Muscle of arm (tissue), 12 donors: ENCODE measurements around the gene ACTN4. TPM values are rescaled to one million over a fixed set of nuclear protein-coding genes. Genes with fewer than 3 reads are reported as not detected.

Source experiments
- DNase-seq: peaks from one replicate; pipeline ENCODE4 v3.0.0-alpha.2; 2013
- polyA plus RNA-seq, 12 donors: library from polyadenylated mRNA; unstranded; fragments of 120-200 nt; gene quantifications; one replicate each; pipeline ENCODE4 v1.2.1, GENCODE V29; 2013; ENCODE audit not compliant: insufficient read length in 12 of 12

Gene ACTN4
- polyA plus RNA-seq, 12 donors = 116 to 322 (median 196) TPM

DNA sequence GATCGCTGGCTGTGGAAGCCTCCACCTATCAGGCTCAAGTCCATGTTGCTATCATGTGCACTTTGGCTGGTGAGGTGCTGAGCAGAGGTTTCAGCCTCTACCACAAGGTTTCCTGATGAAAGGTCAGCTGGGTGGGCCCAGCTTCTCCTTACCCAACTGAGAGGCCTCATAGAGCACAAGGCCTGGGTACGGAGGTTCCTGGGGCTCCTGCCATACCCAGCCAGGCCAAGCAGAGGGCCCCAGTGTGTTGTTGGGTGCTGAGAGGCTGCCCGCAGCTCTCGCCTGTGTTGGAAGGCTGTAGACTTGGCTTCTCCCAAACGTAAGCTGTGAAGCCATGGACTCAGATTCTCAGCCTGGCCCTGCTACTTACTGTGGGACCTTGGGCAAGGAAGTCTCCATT lies 28.2 kb downstream of the ACTN4 start:
- no peak for DNase-seq

DNA sequence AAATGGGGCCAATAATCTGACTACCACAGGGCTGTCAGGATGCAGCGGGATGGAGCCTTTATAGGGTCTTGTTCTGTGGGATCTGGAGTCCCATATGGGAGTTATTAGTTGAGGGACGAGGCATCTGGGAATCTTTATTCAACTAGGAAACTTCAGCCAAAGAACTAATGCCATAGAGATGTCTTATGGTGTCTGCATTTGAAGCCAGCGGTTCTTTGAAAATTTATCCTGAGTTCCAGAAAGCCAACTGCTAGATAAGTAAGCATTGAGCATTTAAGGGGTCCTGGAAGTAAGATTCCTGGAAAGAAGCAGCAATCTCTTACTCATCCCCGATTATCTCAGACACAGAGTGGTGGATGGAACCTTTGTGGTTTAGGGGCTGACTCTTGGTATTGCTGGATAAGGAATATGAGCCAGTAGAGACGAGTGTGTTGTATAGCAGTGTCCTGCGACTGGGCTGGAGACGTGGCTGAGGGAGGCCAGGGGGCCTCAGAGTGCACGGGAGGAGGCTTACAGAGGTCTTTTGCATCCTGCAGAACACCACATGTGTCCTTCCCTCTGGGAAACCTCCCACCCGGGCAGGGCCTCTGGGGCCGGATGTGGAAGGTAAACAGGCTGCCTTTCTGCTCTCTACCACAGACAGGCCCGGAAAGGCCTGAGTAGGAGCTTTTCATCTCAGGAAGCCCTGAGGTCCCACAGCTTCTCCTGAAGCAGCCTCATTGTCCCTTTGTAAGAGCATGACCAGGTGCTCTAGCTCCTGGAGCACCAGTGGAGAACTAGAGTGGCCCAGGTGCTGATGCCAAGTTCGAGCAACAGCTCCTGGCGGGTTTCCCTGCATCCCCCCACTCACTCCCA lies 28.8 kb downstream of the ACTN4 start:
- no peak for DNase-seq

DNA sequence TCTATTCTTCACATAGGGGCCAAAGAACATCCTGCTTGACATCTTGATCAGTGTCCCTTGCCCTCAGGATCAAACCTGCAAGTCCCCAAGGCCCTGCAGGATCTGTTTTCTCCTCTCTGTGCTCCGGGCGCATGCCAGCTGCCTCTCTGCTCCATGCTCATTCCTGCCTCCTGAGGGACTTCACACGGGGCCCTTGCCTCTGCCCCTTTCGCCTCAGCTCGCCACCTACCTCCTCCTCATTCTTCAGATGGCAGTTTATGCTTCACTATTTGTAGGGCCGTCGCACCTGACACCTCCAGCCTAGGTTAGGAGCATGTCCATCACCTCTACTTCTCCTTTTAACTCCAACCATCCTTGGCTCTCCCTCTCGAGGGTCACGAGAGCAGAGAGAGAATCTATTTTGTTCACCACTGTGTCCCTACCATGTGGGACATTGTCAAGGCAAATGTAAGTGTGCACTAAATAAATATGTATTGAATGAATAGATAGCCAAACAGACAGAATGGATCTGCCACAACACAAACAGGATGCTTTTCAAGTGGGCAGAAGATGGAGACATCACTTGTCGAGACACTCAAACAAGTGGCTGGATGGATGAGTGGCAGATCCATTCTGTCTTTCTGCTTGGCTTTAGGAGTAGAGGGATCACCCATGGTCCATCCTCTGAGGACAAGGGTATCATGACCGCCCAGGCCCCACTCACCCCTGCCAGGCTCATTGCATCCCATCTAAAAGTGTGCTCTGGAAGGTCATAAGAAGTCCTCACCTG lies 29.6 kb downstream of the ACTN4 start:
- DNase-seq = no peak

DNA sequence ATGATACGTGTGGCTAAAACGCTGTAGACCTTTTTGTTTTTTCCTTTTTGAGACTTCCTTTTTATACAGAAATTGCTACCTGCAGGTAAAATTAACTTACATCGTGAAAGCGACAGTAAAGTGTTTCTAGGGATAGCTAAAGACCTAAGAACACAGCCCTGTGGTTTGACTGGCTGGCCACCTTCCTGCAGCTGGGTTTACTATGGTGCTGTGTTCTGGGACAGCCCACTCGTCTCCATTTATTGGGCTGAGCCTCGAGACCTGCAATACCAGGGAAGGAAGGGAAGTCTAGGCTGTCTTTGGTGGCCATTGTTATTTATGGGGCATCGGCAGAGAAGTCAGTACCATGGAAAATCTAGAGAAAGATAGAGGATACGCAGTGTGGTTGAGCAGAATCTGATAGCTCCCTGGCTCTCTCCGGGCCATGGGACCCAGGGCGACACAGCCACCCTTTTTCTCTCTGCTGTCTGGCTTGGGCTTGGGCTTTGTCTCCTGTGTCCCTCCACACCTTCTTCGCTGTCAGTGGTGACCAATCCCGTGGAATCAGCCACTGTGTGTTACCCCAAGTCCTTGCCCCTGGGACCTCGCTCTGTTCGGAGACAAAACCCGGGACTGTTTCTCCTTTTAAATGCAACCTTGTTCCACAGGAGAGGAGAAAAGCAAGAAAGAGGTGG lies 30.9 kb downstream of the ACTN4 start:
- DNase-seq = no peak

DNA sequence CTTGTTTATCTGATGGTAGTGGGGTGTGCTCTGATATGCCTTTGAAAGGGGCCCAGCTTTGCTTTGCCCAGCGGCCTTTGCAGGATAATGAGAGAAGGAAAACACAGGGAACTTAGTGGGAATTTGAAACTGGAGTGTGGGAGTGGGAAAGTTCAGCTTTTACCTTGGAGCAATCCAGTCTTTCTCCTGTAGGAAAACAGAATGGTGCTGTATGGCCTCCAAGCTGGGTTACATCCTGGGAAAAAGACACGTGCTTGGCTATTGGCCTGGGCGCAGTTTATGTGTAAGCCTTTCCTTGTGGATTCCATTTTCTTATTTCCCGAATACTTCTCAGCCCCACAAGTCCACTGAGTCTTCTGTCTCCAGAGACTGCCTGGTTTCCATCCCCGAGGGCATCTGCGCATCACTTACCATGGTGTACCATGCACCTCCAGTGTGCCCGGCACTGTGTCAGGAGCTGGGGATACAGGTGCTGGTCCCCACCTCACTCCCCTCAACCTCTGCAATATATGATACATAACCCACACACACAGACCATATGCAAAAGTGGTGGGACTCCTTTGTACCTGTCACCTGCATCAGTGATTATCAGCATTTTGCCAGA lies 31.5 kb downstream of the ACTN4 start:
- DNase-seq = no peak

DNA sequence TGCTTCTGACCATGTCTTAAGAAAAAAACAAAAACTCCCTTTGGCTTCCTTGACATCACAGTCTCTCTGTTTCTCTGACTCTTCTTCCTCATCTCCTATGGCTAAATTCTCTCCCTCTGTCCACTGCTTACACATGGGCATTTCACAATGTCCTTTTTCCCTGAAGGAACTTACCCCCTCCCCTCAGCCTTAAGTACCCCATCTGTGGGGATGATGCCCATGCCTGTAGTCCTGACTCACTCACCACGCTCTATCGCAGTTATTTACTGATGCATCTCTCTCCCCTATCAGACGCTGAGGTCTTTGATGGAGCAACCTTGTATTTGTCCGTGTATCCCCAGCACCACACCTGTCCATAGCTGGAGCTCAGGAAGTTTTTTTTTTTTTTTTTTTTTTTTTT lies 32.4 kb downstream of the ACTN4 start:
- no peak for DNase-seq

DNA sequence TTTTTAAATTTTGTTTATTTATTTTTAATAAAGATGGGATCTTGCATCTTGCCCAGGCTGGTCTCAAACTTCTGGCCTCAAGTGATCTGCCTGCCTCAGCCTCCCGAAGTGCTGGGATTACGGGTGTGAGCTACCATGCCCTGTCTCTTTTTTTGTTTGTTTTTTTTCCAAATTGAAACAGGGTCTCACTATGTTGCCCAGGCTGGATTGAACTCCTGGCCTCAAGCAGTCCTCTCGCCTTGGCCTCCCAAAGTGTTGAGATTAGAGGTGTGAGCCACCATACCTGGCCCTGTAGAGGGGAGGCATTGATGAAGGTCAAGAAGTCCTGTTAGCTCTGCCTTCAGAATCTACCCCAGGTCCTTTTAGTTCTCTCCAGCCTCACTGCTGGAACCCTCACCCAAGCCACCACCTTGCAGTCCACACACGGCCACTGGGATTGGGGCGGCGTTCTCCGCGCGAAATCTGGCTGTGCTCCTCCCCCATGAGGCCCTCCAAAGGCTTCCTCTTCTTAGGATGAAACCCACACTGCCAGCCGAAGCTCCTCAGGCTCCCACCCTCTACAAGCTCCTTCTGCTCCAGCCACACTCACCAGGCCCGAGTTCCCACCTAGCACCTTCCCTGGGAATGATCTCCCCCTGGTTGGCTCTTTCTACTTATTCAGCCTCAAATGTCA lies 34.9 kb downstream of the ACTN4 start:
- DNase-seq = no peak

DNA sequence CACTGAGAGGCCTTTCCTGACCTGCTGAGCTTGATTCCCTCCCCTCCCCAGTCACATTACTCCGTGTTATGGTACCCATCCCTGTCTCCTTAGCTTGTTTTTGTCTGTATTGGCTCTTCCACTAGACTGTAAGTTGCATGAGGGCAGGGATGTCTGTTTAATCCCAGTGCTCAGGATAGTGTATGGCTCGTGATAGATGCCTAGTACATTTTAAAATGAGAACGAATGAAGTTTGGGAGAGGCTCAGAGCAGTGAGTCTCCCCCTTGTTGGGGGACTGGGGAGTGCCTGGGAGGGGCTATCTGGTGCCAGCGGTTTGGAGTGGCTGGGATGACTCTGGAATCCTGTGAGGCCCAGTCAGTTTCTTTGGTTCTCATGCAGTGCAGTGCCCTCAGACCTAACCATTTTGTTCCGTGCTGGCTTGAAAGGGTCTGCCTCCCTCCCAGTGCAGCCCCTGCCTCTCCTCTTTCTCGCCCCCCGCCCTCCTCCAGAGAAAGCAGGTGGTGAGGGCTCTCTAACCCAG lies 35.5 kb downstream of the ACTN4 start:
- DNase-seq = no peak

DNA sequence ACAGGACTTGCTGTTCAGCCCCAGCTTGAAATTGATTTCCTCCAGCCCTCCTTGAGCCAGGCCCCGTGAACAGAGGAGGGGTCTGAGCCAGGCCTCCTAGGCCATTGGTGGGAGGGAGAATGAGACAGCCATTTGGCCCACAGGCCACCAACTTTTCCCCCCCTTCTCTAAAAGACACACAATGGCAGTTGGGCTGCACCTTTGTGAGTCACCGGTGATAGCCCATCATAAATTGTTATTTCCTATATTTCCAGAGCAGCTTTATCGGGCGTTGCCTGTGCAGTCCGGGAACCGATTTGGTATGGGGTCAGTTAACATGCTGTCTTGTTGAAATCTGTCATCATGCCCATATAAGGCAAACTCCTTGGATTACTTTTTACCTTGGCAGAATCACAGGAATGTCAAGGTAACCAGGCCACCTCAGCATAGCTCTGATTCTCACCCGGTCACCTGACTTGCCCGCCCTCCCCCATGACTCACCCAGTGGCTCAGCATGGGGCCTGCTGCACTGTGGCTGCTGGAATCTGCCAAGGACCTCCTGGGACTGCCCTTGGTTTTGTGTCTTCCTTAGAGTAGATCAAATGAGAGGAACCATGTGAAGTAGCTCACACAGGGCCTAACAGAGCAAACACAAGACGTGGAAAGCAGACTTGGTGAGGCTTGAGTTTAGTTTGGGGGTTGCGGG lies 36.1 kb downstream of the ACTN4 start:
- no peak for DNase-seq

DNA sequence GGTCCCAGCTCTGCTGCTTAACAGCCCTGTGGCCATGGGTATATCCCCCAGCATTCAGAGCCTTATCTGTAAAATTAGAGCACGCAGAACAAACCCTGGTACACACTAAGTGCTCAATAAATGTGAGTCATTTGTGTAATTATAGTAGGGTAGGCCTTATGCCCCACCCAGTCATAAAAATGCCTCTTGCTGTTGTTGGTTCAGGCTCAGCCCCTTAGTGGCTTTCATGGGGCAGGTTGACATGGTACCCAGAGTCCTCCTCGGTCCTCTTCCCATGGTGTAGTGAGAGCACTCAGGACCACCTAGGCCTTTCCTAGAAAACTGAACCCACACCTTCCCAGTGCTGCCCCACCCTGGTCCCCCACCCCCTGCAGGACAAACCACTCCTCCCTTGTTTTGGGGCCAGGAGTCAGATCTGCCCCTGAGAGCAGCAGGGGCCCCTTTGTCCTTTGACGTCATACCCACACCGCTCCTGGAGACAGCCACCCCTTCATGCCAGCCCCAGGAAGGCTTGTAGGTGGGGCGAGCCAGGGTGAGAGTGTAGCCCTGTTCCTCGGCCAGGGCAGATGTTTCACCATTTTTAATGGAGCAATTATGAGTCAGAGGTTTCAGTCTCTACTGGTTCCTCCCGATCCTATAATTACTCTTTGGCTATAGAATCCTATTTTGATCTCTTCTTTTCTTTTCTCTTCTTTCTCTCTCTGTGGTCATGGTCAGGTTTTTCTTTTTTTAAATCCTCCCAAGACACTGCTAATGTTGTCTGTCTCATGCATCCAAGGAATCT lies 36.8 kb downstream of the ACTN4 start:
- no peak for DNase-seq

DNA sequence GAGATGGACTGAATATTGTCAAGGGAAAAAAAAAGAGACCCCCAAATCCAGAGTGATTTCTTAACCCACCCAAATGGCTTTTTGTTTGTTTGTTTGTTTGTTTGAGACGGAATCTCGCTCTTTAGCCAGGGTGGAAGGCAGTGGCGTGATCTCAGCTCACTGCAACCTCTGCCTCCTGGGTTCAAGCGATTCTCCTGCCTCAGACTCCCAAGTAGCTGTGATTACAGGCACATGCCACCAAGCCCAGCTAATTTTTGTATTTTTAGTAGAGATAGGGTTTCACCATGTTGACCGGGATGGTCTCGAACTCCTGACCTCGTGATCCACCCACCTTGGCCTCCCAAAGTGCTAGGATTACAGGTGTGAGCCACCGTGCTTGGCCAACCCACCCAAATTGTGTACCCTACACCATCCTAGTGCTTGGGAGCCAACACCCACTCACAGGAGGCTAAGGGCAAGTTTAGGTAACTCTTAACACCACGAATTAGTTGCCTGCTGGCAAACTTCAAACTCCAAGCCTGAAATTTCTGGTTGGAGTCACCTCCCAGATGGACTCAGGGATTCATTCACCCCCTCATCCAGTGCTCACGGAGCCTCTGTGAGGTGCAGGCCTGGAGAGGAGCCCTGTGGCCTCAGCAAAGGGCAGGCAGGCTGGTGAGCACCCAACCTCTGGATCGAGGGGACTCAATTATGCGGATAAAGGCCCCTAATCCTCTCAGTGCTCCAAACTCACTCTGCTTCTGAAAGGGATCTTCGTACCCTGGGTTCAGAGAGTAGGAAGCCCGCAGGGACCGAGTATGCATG lies 37.6 kb downstream of the ACTN4 start:
- DNase-seq = no peak

DNA sequence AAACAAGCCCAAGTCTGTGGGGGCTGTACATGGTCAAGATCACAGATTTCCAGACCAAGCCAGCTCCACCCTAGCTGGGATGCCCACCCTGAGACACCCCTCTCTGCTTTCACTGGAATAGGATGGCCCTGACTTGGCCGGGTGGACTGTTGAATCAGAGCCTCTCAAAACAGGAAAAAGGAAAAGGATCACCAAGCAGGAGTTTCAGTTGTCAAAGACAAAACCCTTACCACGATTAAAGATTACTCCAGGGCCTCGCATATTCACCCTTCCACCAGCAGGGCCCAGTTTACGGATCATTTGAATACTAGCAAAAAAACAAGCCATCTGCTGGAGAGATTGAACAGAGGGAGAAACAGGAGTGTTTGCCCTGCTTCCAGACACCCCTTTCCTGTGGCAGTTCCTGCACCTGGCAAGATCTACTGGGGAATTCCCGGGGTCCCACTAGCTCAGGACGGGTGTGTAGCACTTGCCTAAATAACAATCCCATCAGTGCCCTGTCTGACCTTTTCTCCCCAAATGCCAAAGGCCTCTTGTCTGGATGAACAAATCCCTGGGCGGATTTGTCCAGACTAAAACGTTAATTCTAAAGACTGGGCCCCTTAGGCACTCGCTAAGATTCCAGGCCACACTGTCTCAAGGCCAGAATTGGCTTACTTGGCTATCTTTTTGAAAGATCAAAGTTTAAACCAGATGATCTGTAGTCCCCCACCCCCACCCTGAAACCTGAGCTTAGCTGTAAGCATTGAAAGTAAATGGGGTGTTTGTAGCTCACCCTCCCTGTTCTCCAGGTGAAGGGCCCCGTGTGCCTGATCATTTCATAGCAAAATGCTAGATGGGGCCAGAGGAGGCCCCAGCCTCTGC lies 38.4 kb downstream of the ACTN4 start:
- DNase-seq = no peak

DNA sequence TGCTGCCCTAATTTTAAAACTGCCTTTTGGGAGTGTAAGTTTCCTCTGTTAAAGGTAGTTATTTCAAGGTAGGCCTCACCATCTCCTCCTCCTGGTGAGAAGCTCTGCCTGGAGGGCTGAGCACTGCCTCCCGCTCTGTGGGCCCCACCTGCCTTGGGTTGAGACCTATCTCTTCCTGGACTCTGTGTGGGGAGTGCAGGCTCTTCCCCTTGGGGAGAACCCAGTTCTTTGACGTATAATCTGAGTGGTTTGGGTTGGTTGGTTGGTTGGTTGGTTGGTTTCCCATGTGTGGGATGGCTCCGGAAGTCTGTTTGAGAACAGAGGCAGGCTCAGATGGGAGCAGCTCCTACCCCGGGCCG lies 39.1 kb downstream of the ACTN4 start:
- DNase-seq = no peak

DNA sequence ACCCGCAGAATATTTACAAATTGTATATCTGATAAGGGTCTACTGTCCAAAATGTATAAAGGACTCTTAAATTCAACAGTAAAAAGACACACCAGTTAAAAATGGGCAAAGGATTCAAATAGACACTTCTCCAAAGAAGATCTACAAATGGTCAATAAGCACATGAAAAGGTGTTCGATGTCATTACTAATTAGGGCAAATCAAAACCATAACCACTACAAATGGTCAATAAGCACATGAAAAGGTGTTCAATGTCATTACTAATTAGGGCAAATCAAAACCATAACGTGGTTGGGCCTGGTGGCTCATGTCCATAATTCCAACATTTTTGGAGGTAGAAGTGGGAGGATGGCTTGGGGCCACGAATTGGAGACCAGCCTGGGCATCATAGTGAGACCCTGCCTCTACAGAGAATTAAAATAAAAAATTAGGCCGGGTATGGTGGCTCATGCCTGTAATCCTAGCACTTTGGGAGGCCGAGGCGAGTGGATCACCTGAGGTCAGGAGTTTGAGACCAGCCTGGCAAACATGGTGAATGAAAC lies 40.5 kb downstream of the ACTN4 start:
- no peak for DNase-seq

DNA sequence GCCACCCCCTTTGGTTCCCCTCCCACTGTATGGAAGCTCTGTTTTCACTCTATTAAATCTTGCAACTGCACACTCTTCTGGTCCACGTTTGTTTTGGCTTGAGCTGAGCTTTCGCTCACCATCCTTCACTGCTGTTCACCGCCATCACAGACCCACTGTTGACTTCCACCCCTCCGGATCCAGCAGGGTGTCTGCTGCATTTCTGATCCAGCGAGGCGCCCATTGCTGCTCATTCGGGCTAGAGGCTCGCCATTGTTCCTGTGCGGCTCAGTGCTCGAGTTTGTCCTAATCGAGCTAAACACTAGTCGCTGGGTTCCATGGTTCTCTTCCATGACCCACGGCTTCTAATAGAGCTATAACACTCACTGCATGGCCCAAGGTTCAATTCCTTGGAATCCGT lies 42.7 kb downstream of the ACTN4 start:
- no peak for DNase-seq

DNA sequence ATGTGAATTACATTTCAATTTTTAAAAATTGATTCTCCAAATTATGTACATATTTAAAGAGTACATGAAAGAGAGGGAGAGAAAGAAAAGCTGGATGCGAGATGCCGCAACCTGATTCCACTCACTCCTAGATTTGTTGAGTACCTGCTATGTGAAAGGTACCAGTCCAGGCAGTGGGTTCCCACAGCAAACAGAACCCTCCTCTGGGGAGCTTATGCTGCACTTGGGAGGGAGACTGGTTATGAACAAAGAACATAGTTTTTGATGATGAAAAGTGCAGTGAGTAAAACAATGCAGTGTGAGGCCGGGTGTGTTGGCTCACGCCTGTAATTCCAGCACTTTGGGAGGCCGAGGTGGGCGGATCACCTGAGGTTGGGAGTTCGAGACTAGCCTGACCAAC lies 43.4 kb downstream of the ACTN4 start:
- no peak for DNase-seq

DNA sequence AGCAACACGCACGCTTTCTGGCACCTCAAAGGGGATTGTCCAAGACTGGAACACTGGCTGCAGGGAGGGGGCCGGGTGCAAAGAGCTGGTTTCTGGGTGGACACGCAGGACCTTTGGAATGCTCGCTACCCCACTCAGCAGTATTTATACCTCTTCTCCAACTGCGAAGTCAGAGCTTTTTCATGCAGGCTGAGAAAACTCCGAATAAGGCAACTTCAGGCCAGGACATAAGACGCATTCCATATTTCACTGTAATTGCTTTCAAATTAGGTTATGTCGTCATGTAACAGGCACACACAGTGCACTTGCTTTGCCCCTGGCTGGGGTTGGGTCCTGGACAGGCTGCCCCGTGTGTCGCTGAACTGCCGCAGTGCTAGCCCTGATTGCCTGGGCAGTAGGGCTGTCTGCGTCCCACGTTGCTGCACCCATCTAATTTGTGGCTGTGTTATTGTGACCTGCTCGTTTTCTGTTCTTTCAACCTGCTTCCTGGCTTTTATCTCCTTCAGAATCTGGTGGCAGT lies 44.5 kb downstream of the ACTN4 start:
- DNase-seq = no peak
